ENCODE data around the gene WWC1.

Gene WWC1

GRCh38 chr5:168464641-168465040 lies 173.2 kb downstream of the WWC1 start:
- H3K27ac ChIP-seq (ENCODE audit: low read depth, low read length): no peak overlapping the region
- no peaks in the 10 kb centered on the region for H3K27me3 ChIP-seq (ENCODE audit: control insufficient read depth, insufficient read depth, low read length)
- H3K4me1 ChIP-seq (ENCODE audit: control insufficient read depth, insufficient read depth, low read length): no peaks in the 10 kb centered on the region
- H3K36me3 ChIP-seq (ENCODE audit: control insufficient read depth, insufficient read depth, low read length): no peaks in the 10 kb centered on the region
- no peak overlapping the region for H3K9ac ChIP-seq (ENCODE audit: low read length)
- H3K4me3 ChIP-seq (ENCODE audit: low read length): no peak overlapping the region

- H3K4me1 ChIP-seq (ENCODE audit: control insufficient read depth, insufficient read depth, low read length): no peaks in the 10 kb centered on the region
- H3K27ac ChIP-seq (ENCODE audit: low read depth, low read length): no peak overlapping the region
- no peak overlapping the region for H3K9ac ChIP-seq (ENCODE audit: low read length)
- no peaks in the 10 kb centered on the region for H3K36me3 ChIP-seq (ENCODE audit: control insufficient read depth, insufficient read depth, low read length)
- H3K4me3 ChIP-seq (ENCODE audit: low read length): no peak overlapping the region
- no peaks in the 10 kb centered on the region for H3K27me3 ChIP-seq (ENCODE audit: control insufficient read depth, insufficient read depth, low read length)
Measured at GRCh38 chr5:168467755-168468330, 176.4 kb downstream of the WWC1 start.

GRCh38 chr5:168468836-168469235 lies 177.4 kb downstream of the WWC1 start:
- no peak overlapping the region for H3K27ac ChIP-seq (ENCODE audit: low read depth, low read length)
- H3K27me3 ChIP-seq (ENCODE audit: control insufficient read depth, insufficient read depth, low read length): no peaks in the 10 kb centered on the region
- no peaks in the 10 kb centered on the region for H3K36me3 ChIP-seq (ENCODE audit: control insufficient read depth, insufficient read depth, low read length)
- H3K9ac ChIP-seq (ENCODE audit: low read length): no peak overlapping the region
- no peaks in the 10 kb centered on the region for H3K4me1 ChIP-seq (ENCODE audit: control insufficient read depth, insufficient read depth, low read length)
- H3K4me3 ChIP-seq (ENCODE audit: low read length): no peak overlapping the region

- Histone ChIP-seq H3K4me3 (ENCODE audit: low read length) (no peak overlapping the region), H3K36me3 (ENCODE audit: control insufficient read depth, insufficient read depth, low read length) (no peaks in the 10 kb centered on the region), H3K9ac (ENCODE audit: low read length) (no peak overlapping the region), H3K27me3 (ENCODE audit: control insufficient read depth, insufficient read depth, low read length) (no peaks in the 10 kb centered on the region), H3K27ac (ENCODE audit: low read depth, low read length) (no peak overlapping the region), H3K4me1 (ENCODE audit: control insufficient read depth, insufficient read depth, low read length) (no peaks in the 10 kb centered on the region)
Measured at GRCh38 chr5:168469816-168470215, 178.4 kb downstream of the WWC1 start.

GRCh38 chr5:168471785-168472184 lies 180.3 kb downstream of the WWC1 start:
- Histone ChIP-seq H3K27ac (ENCODE audit: low read depth, low read length) (no peak overlapping the region), H3K36me3 (ENCODE audit: control insufficient read depth, insufficient read depth, low read length) (no peaks in the 10 kb centered on the region), H3K27me3 (ENCODE audit: control insufficient read depth, insufficient read depth, low read length) (no peaks in the 10 kb centered on the region), H3K9ac (ENCODE audit: low read length) (no peak overlapping the region), H3K4me1 (ENCODE audit: control insufficient read depth, insufficient read depth, low read length) (no peaks in the 10 kb centered on the region), H3K4me3 (ENCODE audit: low read length) (no peak overlapping the region)

- Histone ChIP-seq H3K27me3 (ENCODE audit: control insufficient read depth, insufficient read depth, low read length) (no peaks in the 10 kb centered on the region), H3K4me1 (ENCODE audit: control insufficient read depth, insufficient read depth, low read length) (no peaks in the 10 kb centered on the region), H3K4me3 (ENCODE audit: low read length) (no peak overlapping the region), H3K36me3 (ENCODE audit: control insufficient read depth, insufficient read depth, low read length) (no peaks in the 10 kb centered on the region), H3K9ac (ENCODE audit: low read length) (no peak overlapping the region), H3K27ac (ENCODE audit: low read depth, low read length) (no peak overlapping the region)
Measured at GRCh38 chr5:168472329-168472728, 180.9 kb downstream of the WWC1 start.

GRCh38 chr5:168474319-168474718 lies 182.9 kb downstream of the WWC1 start:
- no peak overlapping the region for H3K9ac ChIP-seq (ENCODE audit: low read length)
- H3K4me1 ChIP-seq (ENCODE audit: control insufficient read depth, insufficient read depth, low read length): no peaks in the 10 kb centered on the region

GRCh38 chr5:168477060-168477459 lies 185.6 kb downstream of the WWC1 start:
- Histone ChIP-seq H3K9ac (ENCODE audit: low read length) (no peak overlapping the region), H3K27me3 (ENCODE audit: control insufficient read depth, insufficient read depth, low read length) (no peaks in the 10 kb centered on the region), H3K4me3 (ENCODE audit: low read length) (no peak overlapping the region), H3K4me1 (ENCODE audit: control insufficient read depth, insufficient read depth, low read length) (no peaks in the 10 kb centered on the region), H3K36me3 (ENCODE audit: control insufficient read depth, insufficient read depth, low read length) (no peaks in the 10 kb centered on the region), H3K27ac (ENCODE audit: low read depth, low read length) (no peak overlapping the region)

More at GRCh38 chr5:168474319-168474718, 182.9 kb downstream of the WWC1 start:
- no peaks in the 10 kb centered on the region for H3K27me3 ChIP-seq (ENCODE audit: control insufficient read depth, insufficient read depth, low read length)
- no peaks in the 10 kb centered on the region for H3K36me3 ChIP-seq (ENCODE audit: control insufficient read depth, insufficient read depth, low read length)
- no peak overlapping the region for H3K27ac ChIP-seq (ENCODE audit: low read depth, low read length)
- no peak overlapping the region for H3K4me3 ChIP-seq (ENCODE audit: low read length)

- no peaks in the 10 kb centered on the region for H3K36me3 ChIP-seq (ENCODE audit: control insufficient read depth, insufficient read depth, low read length)
Measured at GRCh38 chr5:168479166-168479565, 187.7 kb downstream of the WWC1 start.

GRCh38 chr5:168480601-168481000 lies 189.2 kb downstream of the WWC1 start:
- Histone ChIP-seq H3K36me3 (ENCODE audit: control insufficient read depth, insufficient read depth, low read length) (no peaks in the 10 kb centered on the region), H3K27me3 (ENCODE audit: control insufficient read depth, insufficient read depth, low read length) (no peaks in the 10 kb centered on the region), H3K4me3 (ENCODE audit: low read length) (no peak overlapping the region), H3K4me1 (ENCODE audit: control insufficient read depth, insufficient read depth, low read length) (no peaks in the 10 kb centered on the region), H3K9ac (ENCODE audit: low read length) (no peak overlapping the region), H3K27ac (ENCODE audit: low read depth, low read length) (no peak overlapping the region)

More at GRCh38 chr5:168479166-168479565, 187.7 kb downstream of the WWC1 start:
- Histone ChIP-seq H3K27ac (ENCODE audit: low read depth, low read length) (no peak overlapping the region), H3K4me1 (ENCODE audit: control insufficient read depth, insufficient read depth, low read length) (no peaks in the 10 kb centered on the region), H3K27me3 (ENCODE audit: control insufficient read depth, insufficient read depth, low read length) (no peaks in the 10 kb centered on the region), H3K9ac (ENCODE audit: low read length) (no peak overlapping the region), H3K4me3 (ENCODE audit: low read length) (no peak overlapping the region)

GRCh38 chr5:168481330-168481788 lies 189.9 kb downstream of the WWC1 start:
- Histone ChIP-seq H3K9ac (ENCODE audit: low read length) (no peak overlapping the region), H3K4me3 (ENCODE audit: low read length) (no peak overlapping the region), H3K36me3 (ENCODE audit: control insufficient read depth, insufficient read depth, low read length) (no peaks in the 10 kb centered on the region), H3K27me3 (ENCODE audit: control insufficient read depth, insufficient read depth, low read length) (no peaks in the 10 kb centered on the region), H3K27ac (ENCODE audit: low read depth, low read length) (no peak overlapping the region), H3K4me1 (ENCODE audit: control insufficient read depth, insufficient read depth, low read length) (peaks cover 4% of the 10 kb centered on the region)

GRCh38 chr5:168482361-168482760 lies 190.9 kb downstream of the WWC1 start:
- H3K4me3 ChIP-seq (ENCODE audit: low read length): no peak overlapping the region
- H3K36me3 ChIP-seq (ENCODE audit: control insufficient read depth, insufficient read depth, low read length): no peaks in the 10 kb centered on the region
- no peaks in the 10 kb centered on the region for H3K27me3 ChIP-seq (ENCODE audit: control insufficient read depth, insufficient read depth, low read length)
- H3K27ac ChIP-seq (ENCODE audit: low read depth, low read length): no peak overlapping the region
- peaks cover 7% of the 10 kb centered on the region for H3K4me1 ChIP-seq (ENCODE audit: control insufficient read depth, insufficient read depth, low read length)
- H3K9ac ChIP-seq (ENCODE audit: low read length): no peak overlapping the region

GRCh38 chr5:168486136-168486879 lies 194.9 kb downstream of the WWC1 start, which contains the start of gene RARS1:
RARS1 (plus strand) TSS chr5:168486471; CDS start chr5:168486499, 28 bp downstream.
- Histone ChIP-seq H3K27me3 (ENCODE audit: control insufficient read depth, insufficient read depth, low read length) (no peaks in the 10 kb centered on the region), H3K4me3 (ENCODE audit: low read length) (peak within 1 kb of the TSS; percentile 98), H3K27ac (ENCODE audit: low read depth, low read length) (peak within 1 kb of the TSS; percentile 83), H3K4me1 (ENCODE audit: control insufficient read depth, insufficient read depth, low read length) (peaks cover 11% of the 10 kb centered on the region), H3K36me3 (ENCODE audit: control insufficient read depth, insufficient read depth, low read length) (peaks cover 11% of the 10 kb centered on the region), H3K9ac (ENCODE audit: low read length) (peak within 1 kb of the TSS; percentile 91)
